CD14-positive monocyte (primary cell): ENCODE data around the gene DNAH7. TPM values are rescaled to one million over a fixed set of nuclear protein-coding genes. Genes with fewer than 3 reads are reported as not detected.

Source experiments
- DNase-seq, 3 donors: peaks; one replicate each; pipeline ENCODE4 v3.0.0-alpha.2; 2011 to 2022
- H2AFZ ChIP-seq: 2 replicates; pipeline ENCODE4 v1.6.0; 2012; ENCODE audit warnings: mild to moderate bottlenecking, low read depth, low read length, inconsistent platforms; ENCODE audit not compliant: insufficient read depth, poor library complexity, severe bottlenecking
- H3K27ac ChIP-seq, 2 donors: 1 replicate in 1 of 2; 2 replicates in 1 of 2; pipeline ENCODE4 v1.5.1; 2012 to 2013; ENCODE audit warnings: low read length in 2 of 2, control low read depth in 1 of 2, inconsistent platforms in 1 of 2, low read depth in 1 of 2, mild to moderate bottlenecking in 1 of 2
- H3K27me3 ChIP-seq, 2 donors: one replicate each; pipeline versions ENCODE4 v1.6.0 to v1.6.1; 2011 to 2013; ENCODE audit warnings: low read length in 2 of 2; ENCODE audit not compliant: control insufficient read depth in 2 of 2, insufficient read depth in 2 of 2
- H3K36me3 ChIP-seq, 2 donors: replicated peaks in 1 of 2; 1 replicate in 1 of 2; 2 replicates in 1 of 2; pipeline versions ENCODE4 v1.5.1 to v1.6.1; 2012 to 2013; ENCODE audit warnings: low read length in 2 of 2, control low read depth in 1 of 2, inconsistent platforms in 1 of 2, mild to moderate bottlenecking in 1 of 2; ENCODE audit not compliant: insufficient read depth in 2 of 2, control insufficient read depth in 1 of 2
- H3K4me1 ChIP-seq, 2 donors: 1 replicate in 1 of 2; 2 replicates in 1 of 2; pipeline versions ENCODE4 v1.5.1 to v1.6.1; 2012 to 2013; ENCODE audit warnings: low read length in 2 of 2, control low read depth in 1 of 2, inconsistent platforms in 1 of 2, mild to moderate bottlenecking in 1 of 2, moderate library complexity in 1 of 2; ENCODE audit not compliant: insufficient read depth in 2 of 2, control insufficient read depth in 1 of 2
- H3K4me2 ChIP-seq: replicated peaks from 2 replicates; pipeline ENCODE3; 2012; ENCODE audit warnings: low read length, moderate library complexity, mild to moderate bottlenecking; ENCODE audit not compliant: poor library complexity, severe bottlenecking; ENCODE audit errors: extremely low read depth
- H3K4me3 ChIP-seq, 3 experiments: fragments of 200-600 bp in 1 of 3; sonication (generic) in 1 of 3; replicated peaks in 1 of 3; 1 replicate in 2 of 3; 2 replicates in 1 of 3; pipeline ENCODE4 v1.5.1; 2011 to 2013; ENCODE audit warnings: low read length in 3 of 3, mild to moderate bottlenecking in 3 of 3, control low read depth in 2 of 3, low read depth in 2 of 3, inconsistent platforms in 1 of 3, moderate library complexity in 1 of 3
- H3K79me2 ChIP-seq: 2 replicates; pipeline ENCODE4 v1.6.0; 2012; ENCODE audit warnings: mild to moderate bottlenecking, control low read depth, inconsistent platforms, low read length, moderate library complexity; ENCODE audit not compliant: insufficient read depth
- H3K9ac ChIP-seq: 2 replicates; pipeline ENCODE4 v1.6.0; 2017; ENCODE audit warnings: low read length, mild to moderate bottlenecking; ENCODE audit not compliant: insufficient read depth, poor library complexity, severe bottlenecking
- H3K9me3 ChIP-seq, 2 donors: replicated peaks in 1 of 2; 1 replicate in 1 of 2; 2 replicates in 1 of 2; pipeline versions ENCODE4 v1.5.1 to v1.6.1; 2012 to 2013; ENCODE audit warnings: low read length in 2 of 2, control low read depth in 1 of 2; ENCODE audit not compliant: control insufficient read depth in 1 of 2, insufficient read depth in 1 of 2
- H4K20me1 ChIP-seq: 2 replicates; pipeline ENCODE4 v1.6.0; 2012; ENCODE audit warnings: mild to moderate bottlenecking, low read length, control low read depth, moderate library complexity; ENCODE audit not compliant: insufficient read depth
- H3K27ac Mint-ChIP-seq, 7 donors: one replicate each; pipeline ENCODE4 v1.8.0; 2020; ENCODE audit warnings: mild to moderate bottlenecking in 7 of 7, mixed read lengths in 7 of 7, moderate library complexity in 6 of 7, inconsistent platforms in 2 of 7
- H3K27me3 Mint-ChIP-seq, 3 donors: one replicate each; pipeline ENCODE4 v1.8.0; 2021 to 2022; ENCODE audit warnings: low read depth in 3 of 3, mild to moderate bottlenecking in 3 of 3, mixed read lengths in 3 of 3, moderate library complexity in 3 of 3, inconsistent platforms in 1 of 3
- H3K36me3 Mint-ChIP-seq, 2 donors: one replicate each; pipeline ENCODE4 v1.8.0; 2020; ENCODE audit warnings: mixed read lengths in 2 of 2, inconsistent platforms in 1 of 2, mild to moderate bottlenecking in 1 of 2
- H3K4me1 Mint-ChIP-seq: one replicate; pipeline ENCODE4 v1.8.0; 2020; ENCODE audit warnings: mild to moderate bottlenecking, mixed read lengths
- H3K4me3 Mint-ChIP-seq, 2 donors: one replicate each; pipeline ENCODE4 v1.8.0; 2020; ENCODE audit warnings: mild to moderate bottlenecking in 2 of 2, mixed read lengths in 2 of 2, moderate library complexity in 1 of 2
- H3K9me3 Mint-ChIP-seq, 7 donors: one replicate each; pipeline ENCODE4 v1.8.0; 2020 to 2022; ENCODE audit warnings: mixed read lengths in 7 of 7, mild to moderate bottlenecking in 6 of 7, moderate library complexity in 6 of 7, inconsistent platforms in 2 of 7
- WGBS: methylation state at CpG from one replicate; pipeline ENCODE4 v1.1.5; 2013; ENCODE audit warnings: missing lambda C conversion rate; ENCODE audit not compliant: insufficient coverage; 5-methylcytosine and 5-hydroxymethylcytosine counted together
- intact Hi-C, 2 donors: fragments of 100-400 bp; cut with micrococcal nuclease; formaldehyde crosslinking; loops; one replicate each; pipeline versions ENCODE4 v1.15.0 to v1.15.1; 2023
- polyA plus RNA-seq, 3 donors: library from polyadenylated mRNA; depleted of rRNA in 1 of 3; unstranded in 2 of 3; stranded (reverse) in 1 of 3; fragments of 300-500 nt in 2 of 3; fragments of >200 nt in 1 of 3; fragmentation: Illumina TruSeq in 2 of 3; gene quantifications; 1 replicate in 2 of 3; 2 replicates in 1 of 3; pipeline ENCODE4 v1.2.3, GENCODE V29; 2012 to 2021
- TF ChIP-seq, protein P1 (sequence below): fragments of 200-600 bp; IDR thresholded peaks from one replicate; pipeline ENCODE4 v1.8.0; 2022; ENCODE audit warnings: antibody characterized with exemption, mild to moderate bottlenecking

The DNAH7 gene
- polyA plus RNA-seq, 3 donors: 0.07 TPM; not detected in 2

DNA sequence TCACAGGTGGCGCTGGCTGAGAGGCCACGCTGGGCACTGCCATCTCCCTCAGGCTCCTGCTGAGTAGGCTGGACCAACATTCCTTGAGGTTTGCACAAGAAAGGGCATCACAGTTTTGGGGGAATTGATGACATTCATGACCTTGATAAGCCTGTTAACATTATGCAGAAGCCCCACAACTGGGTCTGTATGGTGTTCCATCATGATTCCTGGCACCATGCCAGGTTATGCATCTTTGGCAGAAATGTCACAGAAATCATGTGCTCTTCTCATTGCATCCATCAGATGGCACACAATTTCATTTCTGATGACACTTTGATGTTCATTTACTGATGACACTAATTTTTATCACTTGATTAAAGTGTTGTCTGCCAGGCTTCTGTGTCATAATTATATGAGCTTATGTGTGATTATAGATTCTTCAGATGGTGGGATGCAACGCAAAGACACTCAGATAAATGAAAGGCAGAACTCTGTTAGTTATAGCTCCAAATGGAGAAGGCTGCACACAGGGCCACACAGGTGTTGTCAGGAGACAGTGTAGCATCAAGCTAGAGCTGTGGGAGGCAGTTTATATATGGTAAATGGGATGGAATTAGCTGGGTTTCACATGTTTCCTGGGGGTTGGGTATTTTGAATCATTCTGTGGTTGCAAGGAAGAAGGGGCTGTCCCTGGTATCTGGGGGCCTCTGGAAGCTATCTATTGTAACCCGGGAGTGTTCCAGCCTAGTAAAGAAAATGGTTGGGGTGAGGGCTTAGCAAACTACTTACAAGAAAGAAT is 220.3 kb downstream of the DNAH7 start:
- no peak overlapping the region for H3K27ac Mint-ChIP-seq
- Histone ChIP-seq H3K36me3 (no peaks in the 10 kb centered on the region), H3K79me2 (no peaks in the 10 kb centered on the region), H4K20me1 (no peaks in the 10 kb centered on the region), H3K4me1 (no peaks in the 10 kb centered on the region), H3K4me3 (no peak overlapping the region), H3K9ac (no peak overlapping the region), H3K9me3 (no peaks in the 10 kb centered on the region), H3K27me3 (no peaks in the 10 kb centered on the region), H3K27ac (no peak overlapping the region), H2AFZ (no peak overlapping the region), H3K4me2 (no peak overlapping the region)
- no peaks in the 10 kb centered on the region for H3K36me3 Mint-ChIP-seq
- peaks cover 0 to 3% (median 2%) of the 10 kb centered on the region in 3 donors for H3K27me3 Mint-ChIP-seq
- WGBS: 100% methylated on average over 3 of the region's 4 CpGs
- DNase-seq: no peak
- TF ChIP-seq, protein P1, sequence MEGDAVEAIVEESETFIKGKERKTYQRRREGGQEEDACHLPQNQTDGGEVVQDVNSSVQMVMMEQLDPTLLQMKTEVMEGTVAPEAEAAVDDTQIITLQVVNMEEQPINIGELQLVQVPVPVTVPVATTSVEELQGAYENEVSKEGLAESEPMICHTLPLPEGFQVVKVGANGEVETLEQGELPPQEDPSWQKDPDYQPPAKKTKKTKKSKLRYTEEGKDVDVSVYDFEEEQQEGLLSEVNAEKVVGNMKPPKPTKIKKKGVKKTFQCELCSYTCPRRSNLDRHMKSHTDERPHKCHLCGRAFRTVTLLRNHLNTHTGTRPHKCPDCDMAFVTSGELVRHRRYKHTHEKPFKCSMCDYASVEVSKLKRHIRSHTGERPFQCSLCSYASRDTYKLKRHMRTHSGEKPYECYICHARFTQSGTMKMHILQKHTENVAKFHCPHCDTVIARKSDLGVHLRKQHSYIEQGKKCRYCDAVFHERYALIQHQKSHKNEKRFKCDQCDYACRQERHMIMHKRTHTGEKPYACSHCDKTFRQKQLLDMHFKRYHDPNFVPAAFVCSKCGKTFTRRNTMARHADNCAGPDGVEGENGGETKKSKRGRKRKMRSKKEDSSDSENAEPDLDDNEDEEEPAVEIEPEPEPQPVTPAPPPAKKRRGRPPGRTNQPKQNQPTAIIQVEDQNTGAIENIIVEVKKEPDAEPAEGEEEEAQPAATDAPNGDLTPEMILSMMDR: no peak
- peaks cover 0 to 1% (median 0%) of the 10 kb centered on the region in 7 donors for H3K9me3 Mint-ChIP-seq
- H3K4me3 Mint-ChIP-seq: no peak overlapping the region
- no peaks in the 10 kb centered on the region for H3K4me1 Mint-ChIP-seq
- intact Hi-C loops: no loop called here

DNA sequence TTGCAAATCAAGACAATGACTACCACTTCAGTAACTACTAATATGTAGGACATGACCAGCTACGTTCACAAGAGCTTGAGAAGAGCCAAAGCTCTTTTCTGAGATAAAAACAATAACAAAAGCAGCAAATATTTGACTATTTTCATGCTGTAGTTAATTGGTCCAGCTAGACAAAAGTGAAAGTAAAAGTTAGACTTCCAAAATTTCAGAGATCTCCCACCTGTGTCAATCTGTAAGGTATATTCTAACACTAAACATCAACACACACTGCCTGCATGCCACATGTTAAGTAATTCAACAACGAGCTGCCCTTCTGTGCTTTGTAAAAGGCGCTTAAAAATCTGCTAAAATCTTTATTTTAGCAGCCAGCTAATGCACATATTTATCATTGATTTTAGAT is 225.7 kb downstream of the DNAH7 start:
- no peaks in the 10 kb centered on the region for H3K36me3 Mint-ChIP-seq
- H3K27ac Mint-ChIP-seq: no peak overlapping the region
- DNase-seq: no peak
- H3K4me1 Mint-ChIP-seq: peaks cover 4% of the 10 kb centered on the region
- TF ChIP-seq, protein P1: no peak
- Histone ChIP-seq H4K20me1 (no peaks in the 10 kb centered on the region), H3K36me3 (no peaks in the 10 kb centered on the region), H3K27ac (no peak overlapping the region), H3K4me3 (no peak overlapping the region), H2AFZ (no peak overlapping the region), H3K4me1 (no peaks in the 10 kb centered on the region), H3K9ac (no peak overlapping the region), H3K27me3 (no peaks in the 10 kb centered on the region), H3K9me3 (no peaks in the 10 kb centered on the region), H3K79me2 (no peaks in the 10 kb centered on the region), H3K4me2 (no peak overlapping the region)
- H3K27me3 Mint-ChIP-seq: peaks cover 0 to 1% (median 0%) of the 10 kb centered on the region in 3 donors
- H3K9me3 Mint-ChIP-seq: peaks cover 0 to 1% (median 0%) of the 10 kb centered on the region in 7 donors
- no peak overlapping the region for H3K4me3 Mint-ChIP-seq
- no CpG with 5 or more reads among the region's 3 CpGs for WGBS
- intact Hi-C loops: no loop called here
